Lung (tissue), 12 donors: ENCODE measurements around the gene SIRPG. TPM values are rescaled to one million over a fixed set of nuclear protein-coding genes. Genes with fewer than 3 reads are reported as not detected.

Experiments used
- ATAC-seq: fragments of 200-7000 bp; cut with Tn5 transposase; one replicate; pipeline ENCODE4 v1.9.1; 2020; ENCODE audit warnings: moderate number of reproducible peaks; ENCODE audit not compliant: insufficient read depth, low FRiP score
- DNase-seq, 3 donors: peaks; one replicate each; pipeline ENCODE4 v3.0.0-alpha.2; 2013 to 2017
- H3K27ac ChIP-seq, 2 donors: one replicate each; pipeline ENCODE4 v1.5.1; 2013; ENCODE audit warnings: mild to moderate bottlenecking in 2 of 2, moderate library complexity in 2 of 2, control low read depth in 1 of 2, inconsistent platforms in 1 of 2, low read depth in 1 of 2, low read length in 1 of 2
- H3K27me3 ChIP-seq, 3 donors: one replicate each; pipeline ENCODE4 v1.5.1; 2013; ENCODE audit warnings: low read length in 2 of 3; ENCODE audit not compliant: control insufficient read depth in 3 of 3, insufficient read depth in 3 of 3
- H3K36me3 ChIP-seq, 4 donors: one replicate each; pipeline ENCODE4 v1.5.1; 2013; ENCODE audit warnings: low read length in 4 of 4, mild to moderate bottlenecking in 1 of 4, moderate library complexity in 1 of 4; ENCODE audit not compliant: control insufficient read depth in 4 of 4, insufficient read depth in 4 of 4
- H3K4me1 ChIP-seq, 5 donors: one replicate each; pipeline ENCODE4 v1.5.1; 2013; ENCODE audit warnings: low read length in 5 of 5, mild to moderate bottlenecking in 2 of 5, moderate library complexity in 1 of 5; ENCODE audit not compliant: control insufficient read depth in 5 of 5, insufficient read depth in 5 of 5
- H3K4me3 ChIP-seq: one replicate; pipeline ENCODE4 v1.5.1; 2013; ENCODE audit warnings: mild to moderate bottlenecking, control low read depth, moderate library complexity
- H3K9ac ChIP-seq, 2 donors: one replicate each; pipeline ENCODE4 v1.5.1; 2013; ENCODE audit warnings: low read length in 2 of 2, control low read depth in 1 of 2; ENCODE audit not compliant: insufficient read depth in 1 of 2
- H3K9me3 ChIP-seq, 4 donors: one replicate each; pipeline ENCODE4 v1.5.1; 2013; ENCODE audit warnings: low read length in 3 of 4, mild to moderate bottlenecking in 1 of 4, moderate library complexity in 1 of 4; ENCODE audit not compliant: control insufficient read depth in 4 of 4, insufficient read depth in 3 of 4
- CTCF ChIP-seq: IDR thresholded peaks from 2 replicates; pipeline ENCODE4 v1.5.1; 2012; ENCODE audit warnings: mild to moderate bottlenecking; ENCODE audit errors: control extremely low read depth, extremely low read depth
- WGBS, 2 donors: extraction: QIAGEN DNeasy Blood & Tissue Kit; methylation state at CpG; one replicate each; pipeline ENCODE4 v1.1.7; 2013; 5-methylcytosine and 5-hydroxymethylcytosine counted together
- polyA plus RNA-seq, 2 donors: library from polyadenylated mRNA; stranded (reverse); fragments of 200-250 nt; gene quantifications; one replicate each; pipeline ENCODE4 v1.2.1, GENCODE V29; 2013
- total RNA-seq, 2 donors: library from RNA; depleted of rRNA in 1 of 2; stranded (reverse); fragments of >200 nt in 1 of 2; gene quantifications; one replicate each; pipeline ENCODE4 v1.2.1, GENCODE V29; 2014 to 2021
- donor health status: control.
- donor health status: control.
- donor health status: Bipolar disorder and iron deficiency.
- donor health status: healthy.
- donor health status: DM: yes; HTN: yes; CAD: no.

Gene SIRPG
- total and polyA plus RNA-seq, 4 donors = 0.28 to 1.8 (median 0.76) TPM

GRCh38 chr20:1636621-1637020 is 21.0 kb downstream of the SIRPG start:
- ATAC-seq (no peak), DNase-seq (no peak)
- TF ChIP-seq CTCF = no peak
- 79 to 86% methylated on average over 2 of the region's 2 CpGs for WGBS, 2 donors
- H3K4me1 ChIP-seq = no peaks in the 10 kb centered on the region
- H3K36me3 ChIP-seq = no peaks in the 10 kb centered on the region
- no peaks in the 10 kb centered on the region for H3K27me3 ChIP-seq
- H3K9ac ChIP-seq = no peak overlapping the region
- H3K4me3 ChIP-seq = no peak overlapping the region
- no peak overlapping the region for H3K27ac ChIP-seq
- H3K9me3 ChIP-seq = no peaks in the 10 kb centered on the region

DNA sequence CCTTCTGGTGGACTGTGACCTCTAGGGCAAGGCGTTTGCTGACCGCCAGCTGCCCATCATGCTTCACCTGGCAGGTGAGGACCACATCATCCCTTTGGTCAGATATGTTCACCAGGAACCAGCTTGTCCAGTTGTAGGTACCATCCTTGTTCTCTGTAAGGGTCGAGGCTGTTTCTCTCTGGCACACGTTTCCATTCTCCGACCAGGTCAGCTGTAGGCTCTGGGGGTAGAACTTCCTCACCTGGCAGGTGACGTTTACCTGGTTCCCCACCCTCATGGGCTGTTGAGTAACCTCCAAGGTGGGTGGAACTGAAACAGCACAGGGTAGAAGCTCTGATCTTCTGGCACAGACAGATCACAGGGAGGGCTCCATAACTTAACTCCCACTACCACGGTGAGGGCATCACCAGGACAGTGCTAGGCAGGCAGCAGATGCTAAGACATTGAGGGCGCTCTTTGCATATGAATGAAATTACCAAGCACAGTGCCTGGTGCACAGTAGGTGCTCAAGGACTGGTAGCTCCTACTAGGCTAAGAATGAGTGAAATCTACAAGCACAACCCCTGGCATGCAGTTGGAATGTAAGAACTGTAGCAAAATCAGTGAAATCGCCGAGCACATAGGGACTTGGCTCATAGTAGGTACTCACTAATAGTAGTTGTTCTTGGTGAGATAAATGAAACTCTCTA is 22.1 kb downstream of the SIRPG start:
- Histone ChIP-seq H3K36me3 (no peaks in the 10 kb centered on the region), H3K9me3 (no peaks in the 10 kb centered on the region), H3K27me3 (no peaks in the 10 kb centered on the region), H3K4me3 (no peak overlapping the region), H3K9ac (no peak overlapping the region), H3K27ac (no peak overlapping the region), H3K4me1 (no peaks in the 10 kb centered on the region)
- no peak for ATAC-seq
- DNase-seq = no peak
- no peak for TF ChIP-seq CTCF
- 83 to 90% methylated on average over 10 of the region's 10 CpGs for WGBS, 2 donors

DNA sequence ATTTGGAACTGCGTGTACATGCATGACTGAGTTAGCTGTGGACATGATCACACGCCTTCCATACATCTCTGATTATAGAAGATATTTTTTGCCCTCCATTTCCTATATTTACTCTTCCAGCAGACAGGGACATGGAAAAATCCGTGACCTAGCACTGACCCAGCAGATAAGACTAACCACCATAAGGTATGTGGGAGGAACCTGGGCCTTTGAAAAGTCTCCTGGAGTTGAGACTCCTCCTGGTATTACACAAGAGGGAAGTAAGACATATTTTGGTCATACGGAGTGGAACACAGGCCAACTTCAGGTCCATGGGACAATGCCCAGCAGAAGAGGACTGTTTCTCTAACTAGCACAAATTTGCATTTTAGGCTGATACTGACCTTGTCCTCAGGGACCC is 24.0 kb downstream of the SIRPG start:
- no peak overlapping the region for H3K4me3 ChIP-seq
- no peaks in the 10 kb centered on the region for H3K4me1 ChIP-seq
- no peaks in the 10 kb centered on the region for H3K9me3 ChIP-seq
- H3K36me3 ChIP-seq = no peaks in the 10 kb centered on the region
- H3K27ac ChIP-seq = no peak overlapping the region
- no peak overlapping the region for H3K9ac ChIP-seq
- DNase-seq = no peak
- 74 to 81% methylated on average over 4 of the region's 4 CpGs for WGBS, 2 donors
- ATAC-seq = no peak
- H3K27me3 ChIP-seq = peaks cover 0 to 7% (median 0%) of the 10 kb centered on the region in 3 donors
- no peak for TF ChIP-seq CTCF

DNA sequence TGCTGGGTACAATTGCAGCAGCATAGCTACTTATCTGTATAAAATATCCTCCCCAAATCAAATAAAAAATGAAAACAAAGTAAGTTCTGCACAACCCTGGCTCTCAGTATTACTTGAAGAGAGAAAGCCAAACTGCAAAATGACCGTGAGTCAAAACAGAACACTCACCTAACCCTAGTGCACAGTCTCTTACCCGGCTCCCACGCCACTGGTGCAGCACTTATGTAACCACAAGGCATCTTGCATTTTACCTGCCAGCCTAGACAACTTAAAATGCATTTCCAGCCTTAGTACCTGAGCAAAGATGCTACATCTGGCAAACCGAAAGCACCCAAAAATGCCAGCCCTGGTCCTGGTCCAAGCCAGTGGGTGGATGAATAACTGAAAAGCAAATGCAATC is 25.4 kb downstream of the SIRPG start:
- H3K27ac ChIP-seq = no peak overlapping the region
- TF ChIP-seq CTCF = no peak
- WGBS, 2 donors = 82 to 91% methylated on average over 4 of the region's 4 CpGs

More for the DNA sequence above, 25.4 kb downstream of the SIRPG start:
- peaks cover 0 to 15% (median 0%) of the 10 kb centered on the region in 3 donors for H3K27me3 ChIP-seq
- no peak for ATAC-seq
- peaks cover 0 to 2% (median 0%) of the 10 kb centered on the region in 5 donors for H3K4me1 ChIP-seq
- no peak for DNase-seq
- no peak overlapping the region for H3K9ac ChIP-seq
- no peak overlapping the region for H3K4me3 ChIP-seq
- H3K36me3 ChIP-seq = no peaks in the 10 kb centered on the region
- H3K9me3 ChIP-seq = no peaks in the 10 kb centered on the region
